Measurements from ENCODE around the gene SECISBP2.

The SECISBP2 gene

DNA sequence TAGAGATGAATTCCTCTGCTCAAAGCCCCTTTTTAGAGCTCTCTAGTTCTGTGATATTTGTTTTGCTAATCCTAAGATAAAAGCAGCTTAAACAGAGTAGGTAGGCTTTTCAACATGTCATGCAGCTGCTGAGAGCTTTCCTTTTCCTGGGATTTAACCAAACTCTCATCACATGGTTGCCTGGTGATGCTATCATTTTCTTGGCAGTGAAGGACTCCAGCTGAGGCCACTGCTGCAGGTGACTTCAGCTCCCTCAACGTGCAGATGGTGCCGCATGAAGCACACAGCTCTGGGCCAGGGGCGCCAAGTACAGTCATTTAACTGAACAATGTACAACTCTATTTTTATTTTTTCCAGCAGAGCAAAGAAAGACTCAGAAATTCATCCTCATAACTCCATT is 42.2 kb downstream of the SECISBP2 start:
- no peak for DNase-seq (ENCODE audit: low spot score in 2 of 2)
- Mint-ChIP-seq H3K27ac (peak overlapping the region; percentile 75), H3K4me1 (no peaks in the 10 kb centered on the region), H3K4me3 (no peak overlapping the region), H3K36me3 (peaks cover 32% of the 10 kb centered on the region), H3K9me3 (no peaks in the 10 kb centered on the region), H3K27me3 (no peaks in the 10 kb centered on the region)
- no peak for ATAC-seq (ENCODE audit: low read depth)

DNA sequence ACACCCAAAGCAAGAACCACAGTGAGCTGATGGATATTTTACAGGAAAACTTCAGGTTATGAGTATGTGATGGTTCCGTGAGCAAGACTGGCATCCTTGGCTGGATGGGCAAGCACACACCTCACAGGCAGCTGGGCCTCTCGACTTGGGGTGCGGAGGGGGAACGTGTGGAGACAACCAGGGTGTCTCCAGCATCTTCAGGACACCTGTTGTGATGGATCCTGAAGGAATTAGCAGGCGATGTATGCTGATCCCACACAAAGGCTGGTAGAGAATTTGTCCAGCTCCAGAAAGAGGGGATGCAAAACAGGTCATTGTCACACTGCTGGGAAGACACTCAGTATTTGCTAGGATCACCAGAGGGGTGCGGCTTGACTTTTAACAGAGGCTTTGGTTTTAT is 42.7 kb downstream of the SECISBP2 start:
- Mint-ChIP-seq H3K4me3 (no peak overlapping the region), H3K4me1 (no peaks in the 10 kb centered on the region), H3K36me3 (peaks cover 30% of the 10 kb centered on the region), H3K9me3 (no peaks in the 10 kb centered on the region), H3K27me3 (no peaks in the 10 kb centered on the region), H3K27ac (peak overlapping the region; percentile 75)
- ATAC-seq (ENCODE audit: low read depth), result no peak
- DNase-seq (ENCODE audit: low spot score in 2 of 2), result no peak

DNA sequence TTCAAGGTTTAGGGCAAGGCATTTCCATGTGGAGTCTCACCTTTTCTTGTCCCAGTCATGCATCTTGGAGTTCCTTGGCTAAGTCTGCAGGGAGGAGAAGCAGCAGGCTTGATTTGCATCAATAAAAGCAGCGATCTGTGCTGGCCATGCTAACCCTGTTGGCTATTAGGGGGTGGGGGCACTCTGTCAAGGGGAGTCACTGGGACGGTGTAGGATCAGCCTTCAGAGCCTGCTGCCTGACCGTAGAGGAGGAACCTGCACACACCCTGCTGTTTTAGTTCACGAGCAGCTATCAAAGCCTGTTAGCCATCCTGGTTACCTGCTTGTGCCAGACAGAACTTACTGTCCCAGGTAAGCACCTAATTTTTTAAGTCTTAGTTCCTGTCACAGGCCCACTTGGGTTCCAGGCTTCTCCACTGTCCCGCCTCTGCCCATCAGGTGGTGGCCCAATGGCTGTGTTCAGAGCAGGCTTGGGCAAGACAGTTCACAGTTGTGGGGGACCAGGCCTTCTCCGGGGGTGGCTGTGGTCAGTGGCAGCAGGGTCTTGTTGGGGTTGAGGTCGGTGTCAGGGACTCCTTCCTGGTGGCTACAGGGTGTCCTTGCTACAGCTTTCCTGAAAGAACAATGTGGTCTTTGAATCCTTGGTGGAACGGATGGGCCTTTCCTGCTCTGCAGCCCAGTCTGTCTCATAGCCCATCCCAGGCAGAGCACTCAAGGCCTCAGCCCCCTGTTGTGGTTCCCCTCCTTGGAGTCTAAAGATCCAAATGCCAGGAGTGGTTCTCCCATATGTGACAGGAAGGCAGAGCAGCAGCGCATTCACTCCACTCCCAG is 43.7 kb downstream of the SECISBP2 start:
- H3K27me3 Mint-ChIP-seq, result no peaks in the 10 kb centered on the region
- no peaks in the 10 kb centered on the region for H3K4me1 Mint-ChIP-seq
- H3K27ac Mint-ChIP-seq, result peak overlapping the region; percentile 38
- ATAC-seq (ENCODE audit: low read depth), result no peak
- H3K36me3 Mint-ChIP-seq, result peaks cover 26% of the 10 kb centered on the region
- H3K9me3 Mint-ChIP-seq, result no peaks in the 10 kb centered on the region
- H3K4me3 Mint-ChIP-seq, result no peak overlapping the region
- DNase-seq (ENCODE audit: low spot score in 2 of 2), result no peak

DNA sequence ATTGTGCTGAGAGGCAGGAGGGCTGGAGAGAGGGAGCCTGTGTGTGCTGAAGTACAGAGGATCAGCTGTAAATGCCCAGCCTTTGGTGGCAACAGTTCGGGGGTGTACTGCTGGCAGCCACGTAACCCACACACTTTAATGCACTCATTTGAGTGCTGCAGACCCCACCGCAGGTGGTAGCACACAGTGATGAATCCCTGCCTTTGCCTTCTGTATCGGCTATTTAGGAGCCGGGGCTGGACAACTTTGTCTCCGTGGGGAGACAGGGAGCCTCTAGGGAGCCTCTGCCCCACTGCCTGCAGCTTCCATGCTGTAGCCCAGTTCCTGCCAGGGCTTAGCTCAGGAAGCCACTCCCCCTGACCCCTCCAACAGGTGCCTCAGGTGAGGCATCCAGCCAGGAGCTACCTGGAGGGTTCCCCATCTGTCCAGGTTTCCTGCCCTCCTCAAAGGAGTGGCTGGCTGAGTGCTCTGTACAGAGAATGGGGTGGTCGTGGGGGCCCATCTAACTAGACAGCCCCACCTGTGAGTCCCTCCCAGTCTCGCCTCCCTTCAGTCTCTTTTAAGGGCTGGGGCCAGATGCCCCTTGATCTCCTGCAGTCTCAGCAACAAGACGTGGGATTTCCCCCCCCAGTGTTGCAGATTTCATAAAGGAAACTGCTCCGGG is 44.5 kb downstream of the SECISBP2 start:
- no peaks in the 10 kb centered on the region for H3K27me3 Mint-ChIP-seq

GRCh38 chr9:89363311-89363670 is 45.0 kb downstream of the SECISBP2 start:
- H3K4me1 Mint-ChIP-seq, result no peaks in the 10 kb centered on the region
- peaks cover 26% of the 10 kb centered on the region for H3K36me3 Mint-ChIP-seq
- no peaks in the 10 kb centered on the region for H3K9me3 Mint-ChIP-seq
- H3K27ac Mint-ChIP-seq, result no peak overlapping the region
- DNase-seq (ENCODE audit: low spot score in 2 of 2), result no peak
- H3K4me3 Mint-ChIP-seq, result no peak overlapping the region
- no peak for ATAC-seq (ENCODE audit: low read depth)
- H3K27me3 Mint-ChIP-seq, result no peaks in the 10 kb centered on the region

More for the DNA sequence above, 44.5 kb downstream of the SECISBP2 start:
- ATAC-seq (ENCODE audit: low read depth) (no peak), DNase-seq (ENCODE audit: low spot score in 2 of 2) (no peak)
- Mint-ChIP-seq H3K27ac (peak overlapping the region; percentile 38), H3K9me3 (no peaks in the 10 kb centered on the region), H3K4me1 (no peaks in the 10 kb centered on the region), H3K4me3 (no peak overlapping the region), H3K36me3 (peaks cover 26% of the 10 kb centered on the region)

DNA sequence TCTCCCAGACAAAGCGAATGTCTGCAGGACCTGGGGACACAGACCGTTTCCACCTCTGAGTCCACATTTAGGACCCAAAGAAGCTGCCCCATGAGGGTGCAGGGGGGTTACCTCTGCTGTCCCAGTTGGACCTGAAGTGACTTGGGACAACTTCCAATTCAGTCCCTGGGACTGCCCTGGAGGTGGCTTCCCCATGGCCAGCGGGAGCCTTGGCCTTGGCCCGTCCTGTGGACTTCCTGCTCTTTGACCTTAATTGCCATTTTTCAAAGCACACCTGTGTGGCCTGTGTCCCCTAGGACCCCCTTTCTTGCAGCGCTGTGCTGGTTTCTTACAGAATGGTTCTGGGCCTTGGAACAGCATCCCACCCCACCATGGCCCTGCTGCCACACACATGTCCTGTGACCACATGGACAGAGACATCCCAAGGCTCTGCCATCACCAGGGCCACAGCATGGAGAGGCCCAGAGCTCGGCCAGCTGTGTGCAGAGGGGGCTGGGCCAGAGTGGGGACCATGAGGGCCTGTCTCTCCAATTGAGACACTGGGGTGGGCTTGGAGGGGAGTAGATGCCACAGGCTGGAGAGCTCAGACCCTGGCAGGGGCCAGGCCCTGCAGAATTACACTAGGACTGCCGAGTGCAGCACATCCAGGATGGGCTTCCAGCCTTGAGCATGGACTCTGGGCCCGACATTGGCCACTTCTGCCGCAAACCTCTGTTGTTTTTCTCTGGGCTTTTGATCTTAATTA is 45.8 kb downstream of the SECISBP2 start:
- DNase-seq (ENCODE audit: low spot score in 2 of 2) (no peak), ATAC-seq (ENCODE audit: low read depth) (no peak)
- H3K36me3 Mint-ChIP-seq, result peaks cover 19% of the 10 kb centered on the region
- no peak overlapping the region for H3K4me3 Mint-ChIP-seq
- H3K9me3 Mint-ChIP-seq, result no peaks in the 10 kb centered on the region
- no peaks in the 10 kb centered on the region for H3K27me3 Mint-ChIP-seq
- no peak overlapping the region for H3K27ac Mint-ChIP-seq
- no peaks in the 10 kb centered on the region for H3K4me1 Mint-ChIP-seq

- H3K27me3 Mint-ChIP-seq, result no peaks in the 10 kb centered on the region
- H3K27ac Mint-ChIP-seq, result no peak overlapping the region
- no peak overlapping the region for H3K4me3 Mint-ChIP-seq
- DNase-seq (ENCODE audit: low spot score in 2 of 2) (no peak), ATAC-seq (ENCODE audit: low read depth) (no peak)
- no peaks in the 10 kb centered on the region for H3K9me3 Mint-ChIP-seq
- H3K4me1 Mint-ChIP-seq, result no peaks in the 10 kb centered on the region
- peaks cover 17% of the 10 kb centered on the region for H3K36me3 Mint-ChIP-seq
These were observed 46.6 kb downstream of the SECISBP2 start for GRCh38 chr9:89364666-89365531.

DNA sequence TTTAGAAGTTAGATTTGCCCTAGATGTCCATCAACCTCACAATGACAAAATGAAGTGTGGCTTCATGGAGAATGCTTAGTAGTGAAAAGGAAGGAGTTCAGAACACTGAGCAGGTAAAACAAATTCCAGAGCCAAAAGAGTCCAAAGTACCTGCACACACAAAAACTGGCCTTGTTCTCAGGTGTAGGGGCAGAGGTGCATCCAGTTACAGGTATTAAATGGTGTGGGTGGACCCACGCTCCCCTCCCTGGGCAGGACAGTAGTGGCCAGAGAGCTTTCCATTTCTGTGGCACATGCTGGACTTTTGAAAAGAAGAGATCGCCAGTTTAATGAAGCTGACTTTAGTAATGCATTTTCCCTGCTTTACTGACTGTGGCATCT is 47.2 kb downstream of the SECISBP2 start:
- no peaks in the 10 kb centered on the region for H3K9me3 Mint-ChIP-seq
- H3K27ac Mint-ChIP-seq, result no peak overlapping the region
- H3K4me3 Mint-ChIP-seq, result no peak overlapping the region
- no peaks in the 10 kb centered on the region for H3K4me1 Mint-ChIP-seq
- no peak for ATAC-seq (ENCODE audit: low read depth)
- peaks cover 13% of the 10 kb centered on the region for H3K36me3 Mint-ChIP-seq
- DNase-seq (ENCODE audit: low spot score in 2 of 2), result no peak
- H3K27me3 Mint-ChIP-seq, result no peaks in the 10 kb centered on the region

- no peaks in the 10 kb centered on the region for H3K4me1 Mint-ChIP-seq
- no peak for DNase-seq (ENCODE audit: low spot score in 2 of 2)
- no peaks in the 10 kb centered on the region for H3K27me3 Mint-ChIP-seq
- H3K36me3 Mint-ChIP-seq, result peaks cover 1% of the 10 kb centered on the region
- ATAC-seq (ENCODE audit: low read depth), result no peak
- no peak overlapping the region for H3K27ac Mint-ChIP-seq
- H3K9me3 Mint-ChIP-seq, result no peaks in the 10 kb centered on the region
- H3K4me3 Mint-ChIP-seq, result no peak overlapping the region
These were observed 48.4 kb downstream of the SECISBP2 start for GRCh38 chr9:89366711-89367110.

DNA sequence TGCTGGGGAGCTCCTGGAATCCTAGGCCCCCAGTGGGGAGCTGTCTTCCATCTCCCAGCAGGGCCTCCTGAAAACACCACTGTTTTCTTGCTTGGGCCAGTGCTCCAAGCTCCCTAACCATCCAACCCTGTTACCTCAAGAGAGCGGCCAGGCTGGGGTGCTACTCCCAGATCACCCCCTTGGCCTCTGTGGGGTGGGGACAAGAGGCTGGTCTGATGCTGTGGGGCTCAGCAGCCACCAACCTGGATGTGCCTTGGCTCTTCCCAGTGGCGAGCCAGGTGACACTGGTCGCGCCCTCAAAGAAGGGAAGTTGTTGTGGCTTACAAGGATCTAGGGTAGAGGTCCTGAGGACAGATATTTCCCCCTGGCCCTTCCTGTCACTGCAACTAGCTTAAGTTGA is 49.0 kb downstream of the SECISBP2 start:
- Mint-ChIP-seq H3K4me1 (no peaks in the 10 kb centered on the region), H3K36me3 (no peaks in the 10 kb centered on the region), H3K27ac (no peak overlapping the region), H3K27me3 (no peaks in the 10 kb centered on the region), H3K4me3 (no peak overlapping the region), H3K9me3 (no peaks in the 10 kb centered on the region)
- DNase-seq (ENCODE audit: low spot score in 2 of 2) (no peak), ATAC-seq (ENCODE audit: low read depth) (no peak)

- no peak overlapping the region for H3K4me3 Mint-ChIP-seq
- DNase-seq (ENCODE audit: low spot score in 2 of 2) (no peak), ATAC-seq (ENCODE audit: low read depth) (no peak)
- H3K36me3 Mint-ChIP-seq, result no peaks in the 10 kb centered on the region
- H3K9me3 Mint-ChIP-seq, result no peaks in the 10 kb centered on the region
- no peaks in the 10 kb centered on the region for H3K27me3 Mint-ChIP-seq
- H3K4me1 Mint-ChIP-seq, result no peaks in the 10 kb centered on the region
- no peak overlapping the region for H3K27ac Mint-ChIP-seq
These were observed 49.6 kb downstream of the SECISBP2 start for GRCh38 chr9:89367726-89368437.

GRCh38 chr9:89368550-89368949 is 50.2 kb downstream of the SECISBP2 start:
- Mint-ChIP-seq H3K4me3 (no peak overlapping the region), H3K9me3 (no peaks in the 10 kb centered on the region), H3K27ac (no peak overlapping the region)

DNA sequence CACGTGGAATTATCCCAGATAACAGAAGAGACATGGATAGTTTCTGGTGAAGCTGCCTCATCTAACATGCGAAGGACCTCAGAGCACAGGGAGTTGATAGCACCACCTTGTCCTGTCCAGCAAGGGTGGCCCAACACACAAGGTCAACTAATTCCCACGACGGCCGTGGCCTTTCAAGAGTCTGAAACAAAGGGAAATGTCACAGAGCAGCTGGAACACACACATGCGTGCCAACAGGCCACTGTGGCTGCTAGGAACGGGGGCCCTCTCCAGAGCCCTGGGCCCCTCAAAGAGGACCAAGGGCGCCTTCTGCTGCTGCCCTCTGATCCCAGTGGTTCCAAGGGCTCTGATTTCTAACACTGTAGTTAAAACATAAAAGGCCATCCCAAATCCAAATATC is 50.7 kb downstream of the SECISBP2 start:
- Mint-ChIP-seq H3K27me3 (no peaks in the 10 kb centered on the region), H3K36me3 (no peaks in the 10 kb centered on the region), H3K4me1 (peaks cover 4% of the 10 kb centered on the region), H3K27ac (no peak overlapping the region), H3K4me3 (no peak overlapping the region), H3K9me3 (no peaks in the 10 kb centered on the region)
- DNase-seq (ENCODE audit: low spot score in 2 of 2), result no peak
- no peak for ATAC-seq (ENCODE audit: low read depth)

More at GRCh38 chr9:89368550-89368949, 50.2 kb downstream of the SECISBP2 start:
- Mint-ChIP-seq H3K27me3 (no peaks in the 10 kb centered on the region), H3K36me3 (no peaks in the 10 kb centered on the region), H3K4me1 (peaks cover 4% of the 10 kb centered on the region)
- no peak for DNase-seq (ENCODE audit: low spot score in 2 of 2)
- no peak for ATAC-seq (ENCODE audit: low read depth)
